ENCODE data around the gene TNIK. TPM values are rescaled to one million over a fixed set of nuclear protein-coding genes. Genes with fewer than 3 reads are reported as not detected.

TNIK gene
- total and polyA plus RNA-seq, 10 of the 15 experiments (the other 5 are each of a cell fraction or from before 2014, with no cell fraction given), result 13.9 to 74.3 (median 48.2) TPM

- Histone ChIP-seq H3K79me2 (ENCODE audit: control insufficient read depth, insufficient read depth, low read length) (peaks cover 96% of the 10 kb centered on the region), H3K9ac (ENCODE audit: control insufficient read depth, insufficient read depth, low read length) (no peak overlapping the region), H3K27me3 (replicated peaks in 1 of 2; ENCODE audit: control insufficient read depth in 2 of 2, insufficient read depth in 2 of 2, low read length in 1 of 2) (no peaks in the 10 kb centered on the region), H3K4me2 (ENCODE audit: control insufficient read depth, insufficient read depth) (peak overlapping the region; percentile 38; the same call in 1 of the 2 replicates), H3K4me1 (ENCODE audit: control insufficient read depth, insufficient read depth, low read length) (peaks cover 34% of the 10 kb centered on the region), H4K20me1 (ENCODE audit: control insufficient read depth, insufficient read depth) (peaks cover 5% of the 10 kb centered on the region; the same call in 1 of the 2 replicates), H3K36me3 (ENCODE audit: control insufficient read depth in 2 of 2, insufficient read depth in 2 of 2, low read length in 1 of 2) (no peaks in the 10 kb centered on the region; a peak in 1 of 4 replicates), H3K4me3 (no peak overlapping the region), H3K27ac (ENCODE audit: control insufficient read depth, insufficient read depth) (peak overlapping the region; percentile 22; the same call in 1 of the 2 replicates), H3K9me3 (replicated peaks; ENCODE audit: control insufficient read depth, insufficient read depth, low read length) (no peaks in the 10 kb centered on the region; the same call in 2 of the 3 replicates), H2AFZ (ENCODE audit: control insufficient read depth, low read depth, low read length) (no peak overlapping the region)
- ChIA-PET RAD21 (ENCODE audit: unreplicated experiment) (interaction anchor here (1.0 to 3.8 kb wide), 4 partner anchors 27 to 84 kb away, joined by 3 to 10 read pairs (median 4); no protein-coding TSS in a partner anchor), POLR2A (no interaction called here), CTCF (interaction anchor here (1.4 to 1.7 kb wide), 2 partner anchors 10 to 60 kb away, joined by 3 to 6 read pairs; no protein-coding TSS in a partner anchor), SMC1A (ENCODE audit: uncharacterized antibody, unreplicated experiment) (interaction anchor here (0.6 to 6.1 kb wide), 4 partner anchors 9 to 193 kb away, joined by 3 to 56 read pairs (median 4); no protein-coding TSS in a partner anchor)
- no TSS peak for BruUV-seq (replicated peaks)
- no peak for DNase-seq (ENCODE audit: low read depth, low spot score)
- in situ Hi-C loops (cut with MboI) (no loop called here), intact Hi-C loops (cut with micrococcal nuclease; ENCODE audit: unreplicated experiment) (no loop called here)
- no peak for ATAC-seq
- no peak for FAIRE-seq
- TF ChIP-seq ZBED1 (IDR thresholded peaks at IDR 0.05; ENCODE audit: borderline replicate concordance) (no peak), ETV6 (conservative IDR thresholded peaks at IDR 0.05 in 1 of 2, IDR thresholded peaks at IDR 0.05 in 1 of 2; ENCODE audit: borderline replicate concordance in 1 of 2, low read depth in 1 of 2) (no peak)
Observed at GRCh38 chr3:171376596-171376947, 83.6 kb downstream of the TNIK start.

GRCh38 chr3:171375666-171376595 is 84.3 kb downstream of the TNIK start:
- in situ Hi-C loops (cut with MboI) (no loop called here), intact Hi-C loops (cut with micrococcal nuclease; ENCODE audit: unreplicated experiment) (no loop called here)
- FAIRE-seq (no peak), ATAC-seq (peak; percentile 69), DNase-seq (ENCODE audit: low read depth, low spot score) (no peak)
- ChIA-PET CTCF (interaction anchor here (0.5 to 1.7 kb wide), 3 partner anchors 14 to 93 kb away, joined by 3 to 6 read pairs (median 3); no protein-coding TSS in a partner anchor), SMC1A (ENCODE audit: uncharacterized antibody, unreplicated experiment) (interaction anchor here (1.2 to 6.1 kb wide), 7 partner anchors 9 to 190 kb away, joined by 3 to 56 read pairs (median 4); no protein-coding TSS in a partner anchor), RAD21 (ENCODE audit: unreplicated experiment) (interaction anchor here (1.1 to 3.8 kb wide), 2 partner anchors 26 to 83 kb away, joined by 3 to 10 read pairs; no protein-coding TSS in a partner anchor), POLR2A (no interaction called here)
- Histone ChIP-seq H3K4me3 (no peak overlapping the region), H4K20me1 (ENCODE audit: control insufficient read depth, insufficient read depth) (peaks cover 5% of the 10 kb centered on the region; the same call in 1 of the 2 replicates), H3K9ac (ENCODE audit: control insufficient read depth, insufficient read depth, low read length) (no peak overlapping the region), H3K4me1 (ENCODE audit: control insufficient read depth, insufficient read depth, low read length) (peaks cover 37% of the 10 kb centered on the region), H3K79me2 (ENCODE audit: control insufficient read depth, insufficient read depth, low read length) (peaks cover 96% of the 10 kb centered on the region), H3K36me3 (ENCODE audit: control insufficient read depth in 2 of 2, insufficient read depth in 2 of 2, low read length in 1 of 2) (no peaks in the 10 kb centered on the region; a peak in 1 of 4 replicates), H3K9me3 (replicated peaks; ENCODE audit: control insufficient read depth, insufficient read depth, low read length) (no peaks in the 10 kb centered on the region; the same call in 2 of the 3 replicates), H3K4me2 (ENCODE audit: control insufficient read depth, insufficient read depth) (peak overlapping the region; percentile 38), H3K27me3 (replicated peaks in 1 of 2; ENCODE audit: control insufficient read depth in 2 of 2, insufficient read depth in 2 of 2, low read length in 1 of 2) (no peaks in the 10 kb centered on the region), H3K27ac (ENCODE audit: control insufficient read depth, insufficient read depth) (peak overlapping the region; percentile 22; the same call in 1 of the 2 replicates), H2AFZ (ENCODE audit: control insufficient read depth, low read depth, low read length) (no peak overlapping the region)
- BruUV-seq (replicated peaks), result no TSS peak
- WGBS (ENCODE audit: insufficient coverage, insufficient replicate concordance, low lambda C conversion rate, missing lambda C conversion rate), result 87% methylated on average over 11 of the region's 11 CpGs
- no peak for TF ChIP-seq RELB (IDR thresholded peaks at IDR 0.05; ENCODE audit: low read depth)
- 0 out of 2 replicates have a peak, but pooled peaks have one; percentile 5 for TF ChIP-seq RUNX3 (IDR thresholded peaks at IDR 0.05; ENCODE audit: low read length)

All from GM12878 (cell line).